ENCODE results near the gene UBE2H. TPM values are rescaled to one million over a fixed set of nuclear protein-coding genes. Genes with fewer than 3 reads are reported as not detected.
A peak's percentile ranks its signal among the peaks of the same experiment; 100 is the strongest.
"Not testable (repeated sequence)": the region's sequence is repeated elsewhere in the genome, so short reads cannot be mapped to it uniquely, and the experiment has no call there.

The UBE2H gene
- total and polyA plus RNA-seq, 2 donors (not counting 1 experiment from before 2014, with no cell fraction given): 23.3 to 54.1 TPM

- H2AFZ ChIP-seq (ENCODE audit: insufficient read depth, low read depth, low read length, poor library complexity, severe bottlenecking): no peak overlapping the region
- H3K4me1 ChIP-seq (ENCODE audit: control insufficient read depth in 2 of 2, insufficient read depth in 2 of 2, low read length in 2 of 2): peaks cover 16 to 26% of the 10 kb centered on the region in 2 donors
- H3K9ac ChIP-seq (ENCODE audit: low read length): no peak overlapping the region
- no peak overlapping the region for H3K4me2 ChIP-seq (replicated peaks; ENCODE audit: low read depth, low read length, poor library complexity, severe bottlenecking)
- intact Hi-C loops (cut with micrococcal nuclease): loop anchor here (5.0 to 10.0 kb wide), 2 partner anchors 93 to 326 kb away; partner anchors contain the start of gene SMKR1
- Mint-ChIP-seq H3K27ac (no peak overlapping the region), H3K9me3 (ENCODE audit: insufficient read depth) (no peaks in the 10 kb centered on the region), H3K4me1 (peaks cover 18% of the 10 kb centered on the region), H3K27me3 (no peaks in the 10 kb centered on the region), H3K4me3 (no peak overlapping the region)
- no peak overlapping the region for H3K4me3 ChIP-seq (ENCODE audit: control extremely low read depth in 1 of 5, extremely low read depth in 1 of 5, insufficient read depth in 1 of 5, low read depth in 2 of 5, low read length in 4 of 5)
- WGBS (ENCODE audit: insufficient coverage): 97% methylated on average over 18 of the region's 18 CpGs
- POLR2A ChIA-PET: no interaction called here
- peaks cover 0 to 4% of the 10 kb centered on the region in 2 experiments for H3K36me3 ChIP-seq (replicated peaks in 1 of 2; ENCODE audit: control extremely low read depth in 1 of 2, control insufficient read depth in 1 of 2, extremely low read depth in 1 of 2, insufficient read depth in 2 of 2, low read length in 1 of 2)
- H3K9me3 ChIP-seq (ENCODE audit: control extremely low read depth in 1 of 3, control insufficient read depth in 2 of 3, insufficient read depth in 1 of 3, low read length in 2 of 3): peaks cover 0 to 3% (median 0%) of the 10 kb centered on the region in 3 donors
- DNase-seq (no peak), ATAC-seq (ENCODE audit: low read depth) (no peak)
- peaks cover 9% of the 10 kb centered on the region for H4K20me1 ChIP-seq (ENCODE audit: control insufficient read depth, insufficient read depth, low read length, poor library complexity, severe bottlenecking)
- CTCF ChIA-PET: interaction anchor here (1.2 to 9.3 kb wide), 7 partner anchors 23 to 525 kb away, joined by 3 to 116 read pairs (median 5); no protein-coding TSS in a partner anchor
- H3K79me2 ChIP-seq (ENCODE audit: control insufficient read depth, insufficient read depth, low read length): peaks cover 4% of the 10 kb centered on the region
- no peak for TF ChIP-seq EZH2 (IDR thresholded peaks at IDR 0.05; ENCODE audit: borderline replicate concordance, insufficient read depth, low read depth, low read length, poor library complexity, severe bottlenecking)
- TF ChIP-seq, protein P1, sequence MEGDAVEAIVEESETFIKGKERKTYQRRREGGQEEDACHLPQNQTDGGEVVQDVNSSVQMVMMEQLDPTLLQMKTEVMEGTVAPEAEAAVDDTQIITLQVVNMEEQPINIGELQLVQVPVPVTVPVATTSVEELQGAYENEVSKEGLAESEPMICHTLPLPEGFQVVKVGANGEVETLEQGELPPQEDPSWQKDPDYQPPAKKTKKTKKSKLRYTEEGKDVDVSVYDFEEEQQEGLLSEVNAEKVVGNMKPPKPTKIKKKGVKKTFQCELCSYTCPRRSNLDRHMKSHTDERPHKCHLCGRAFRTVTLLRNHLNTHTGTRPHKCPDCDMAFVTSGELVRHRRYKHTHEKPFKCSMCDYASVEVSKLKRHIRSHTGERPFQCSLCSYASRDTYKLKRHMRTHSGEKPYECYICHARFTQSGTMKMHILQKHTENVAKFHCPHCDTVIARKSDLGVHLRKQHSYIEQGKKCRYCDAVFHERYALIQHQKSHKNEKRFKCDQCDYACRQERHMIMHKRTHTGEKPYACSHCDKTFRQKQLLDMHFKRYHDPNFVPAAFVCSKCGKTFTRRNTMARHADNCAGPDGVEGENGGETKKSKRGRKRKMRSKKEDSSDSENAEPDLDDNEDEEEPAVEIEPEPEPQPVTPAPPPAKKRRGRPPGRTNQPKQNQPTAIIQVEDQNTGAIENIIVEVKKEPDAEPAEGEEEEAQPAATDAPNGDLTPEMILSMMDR (IDR thresholded peaks at IDR 0.05): no peak
- no peaks in the 10 kb centered on the region for H3K27me3 ChIP-seq (replicated peaks in 1 of 4; ENCODE audit: control extremely low read depth in 1 of 4, control insufficient read depth in 3 of 4, insufficient read depth in 4 of 4, low read length in 3 of 4)
- no peak overlapping the region for H3K27ac ChIP-seq (ENCODE audit: low read length in 2 of 2)
These were observed 124.5 kb downstream of the UBE2H start for GRCh38 chr7:129828078-129828762.

GRCh38 chr7:129827467-129827990 lies 125.2 kb downstream of the UBE2H start:
- intact Hi-C loops (cut with micrococcal nuclease): loop anchor here (5.0 to 10.0 kb wide), 2 partner anchors 93 to 325 kb away; partner anchors contain the start of gene SMKR1
- Histone ChIP-seq H3K4me2 (replicated peaks; ENCODE audit: low read depth, low read length, poor library complexity, severe bottlenecking) (no peak overlapping the region), H3K4me3 (ENCODE audit: control extremely low read depth in 1 of 5, extremely low read depth in 1 of 5, insufficient read depth in 1 of 5, low read depth in 2 of 5, low read length in 4 of 5) (no peak overlapping the region), H4K20me1 (ENCODE audit: control insufficient read depth, insufficient read depth, low read length, poor library complexity, severe bottlenecking) (peaks cover 9% of the 10 kb centered on the region), H3K9ac (ENCODE audit: low read length) (no peak overlapping the region), H3K27ac (ENCODE audit: low read length in 2 of 2) (no peak overlapping the region), H3K9me3 (ENCODE audit: control extremely low read depth in 1 of 3, control insufficient read depth in 2 of 3, insufficient read depth in 1 of 3, low read length in 2 of 3) (peaks cover 0 to 3% (median 0%) of the 10 kb centered on the region in 3 donors), H3K36me3 (replicated peaks in 1 of 2; ENCODE audit: control extremely low read depth in 1 of 2, control insufficient read depth in 1 of 2, extremely low read depth in 1 of 2, insufficient read depth in 2 of 2, low read length in 1 of 2) (peaks cover 0 to 4% of the 10 kb centered on the region in 2 experiments), H2AFZ (ENCODE audit: insufficient read depth, low read depth, low read length, poor library complexity, severe bottlenecking) (no peak overlapping the region), H3K27me3 (replicated peaks in 1 of 4; ENCODE audit: control extremely low read depth in 1 of 4, control insufficient read depth in 3 of 4, insufficient read depth in 4 of 4, low read length in 3 of 4) (no peaks in the 10 kb centered on the region), H3K4me1 (ENCODE audit: control insufficient read depth in 2 of 2, insufficient read depth in 2 of 2, low read length in 2 of 2) (peaks cover 16 to 26% of the 10 kb centered on the region in 2 donors), H3K79me2 (ENCODE audit: control insufficient read depth, insufficient read depth, low read length) (peaks cover 4% of the 10 kb centered on the region)
- TF ChIP-seq, protein P1 (IDR thresholded peaks at IDR 0.05): no peak
- no peak for DNase-seq
- Mint-ChIP-seq H3K27ac (peak overlapping the region; percentile 59), H3K4me1 (peaks cover 18% of the 10 kb centered on the region), H3K9me3 (ENCODE audit: insufficient read depth) (no peaks in the 10 kb centered on the region), H3K27me3 (no peaks in the 10 kb centered on the region), H3K4me3 (peak overlapping the region; percentile 42)
- ChIA-PET CTCF (interaction anchor here (2.3 to 9.3 kb wide), 2 partner anchors 15 to 184 kb away, joined by 9 to 116 read pairs; no protein-coding TSS in a partner anchor), POLR2A (no interaction called here)
- 96% methylated on average over 9 of the region's 9 CpGs for WGBS (ENCODE audit: insufficient coverage)
- no peak for ATAC-seq (ENCODE audit: low read depth)

DNA sequence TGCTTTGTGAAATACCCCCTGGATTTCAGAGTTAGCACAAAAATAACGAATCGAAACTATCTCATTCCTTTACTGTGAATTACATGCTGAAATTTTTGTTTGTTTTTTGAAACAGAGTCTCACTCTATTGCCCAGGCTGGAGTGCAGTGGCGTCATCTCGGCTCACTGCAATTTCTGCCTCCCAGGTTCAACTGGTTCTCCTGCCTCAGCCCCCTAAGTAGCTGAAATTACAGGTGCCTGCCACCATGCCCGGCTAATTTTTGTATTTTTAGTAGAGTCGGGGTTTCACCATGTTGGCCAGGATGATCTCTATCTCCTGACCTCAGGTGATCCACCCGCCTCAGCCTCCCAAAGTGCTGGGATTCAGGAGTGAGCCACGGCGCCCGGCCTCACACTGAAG lies 125.9 kb downstream of the UBE2H start:
- ATAC-seq (ENCODE audit: low read depth); H3K27me3 ChIP-seq (replicated peaks in 1 of 4; ENCODE audit: control extremely low read depth in 1 of 4, control insufficient read depth in 3 of 4, insufficient read depth in 4 of 4, low read length in 3 of 4); H3K79me2 ChIP-seq (ENCODE audit: control insufficient read depth, insufficient read depth, low read length); H3K27ac Mint-ChIP-seq; H3K9ac ChIP-seq (ENCODE audit: low read length); H3K27ac ChIP-seq (ENCODE audit: low read length in 2 of 2); POLR2A ChIA-PET; H3K9me3 ChIP-seq (ENCODE audit: control extremely low read depth in 1 of 3, control insufficient read depth in 2 of 3, insufficient read depth in 1 of 3, low read length in 2 of 3); H3K4me3 Mint-ChIP-seq; H3K36me3 ChIP-seq (replicated peaks in 1 of 2; ENCODE audit: control extremely low read depth in 1 of 2, control insufficient read depth in 1 of 2, extremely low read depth in 1 of 2, insufficient read depth in 2 of 2, low read length in 1 of 2); H4K20me1 ChIP-seq (ENCODE audit: control insufficient read depth, insufficient read depth, low read length, poor library complexity, severe bottlenecking); DNase-seq; H3K4me3 ChIP-seq (ENCODE audit: control extremely low read depth in 1 of 5, extremely low read depth in 1 of 5, insufficient read depth in 1 of 5, low read depth in 2 of 5, low read length in 4 of 5); H3K27me3 Mint-ChIP-seq; H2AFZ ChIP-seq (ENCODE audit: insufficient read depth, low read depth, low read length, poor library complexity, severe bottlenecking); H3K4me2 ChIP-seq (replicated peaks; ENCODE audit: low read depth, low read length, poor library complexity, severe bottlenecking); H3K9me3 Mint-ChIP-seq (ENCODE audit: insufficient read depth): not testable (repeated sequence)
- CTCF ChIA-PET: interaction anchor here (1.0 to 9.3 kb wide), 7 partner anchors 8 to 484 kb away, joined by 3 to 116 read pairs (median 9); no protein-coding TSS in a partner anchor
- WGBS (ENCODE audit: insufficient coverage): 80% methylated on average over 1 of the region's 10 CpGs
- intact Hi-C loops (cut with micrococcal nuclease): loop anchor here (5.0 to 10.0 kb wide), 2 partner anchors 92 to 325 kb away; partner anchors contain the start of gene SMKR1
- H3K4me1 Mint-ChIP-seq: peaks cover 18% of the 10 kb centered on the region
- peaks cover 16 to 26% of the 10 kb centered on the region in 2 donors for H3K4me1 ChIP-seq (ENCODE audit: control insufficient read depth in 2 of 2, insufficient read depth in 2 of 2, low read length in 2 of 2)
